Activated naive CD8-positive, alpha-beta T cell treated with anti-CD3 and anti-CD28 coated beads, Interleukin-2, amount 50 U/mL, for 24 hours (primary cell): Measurements from ENCODE around the gene CACNA1C.

Experiments
- ATAC-seq: fragments of 150-1000 bp; cut with Tn5 transposase; one replicate; pipeline ENCODE4 v1.10.0; 2021
- DNase-seq: peaks from one replicate; pipeline ENCODE4 v3.0.0; 2021
- H3K27ac Mint-ChIP-seq: one replicate; pipeline ENCODE4 v1.8.0; 2021; ENCODE audit warnings: mild to moderate bottlenecking, mixed read lengths
- H3K27me3 Mint-ChIP-seq: one replicate; pipeline ENCODE4 v1.8.0; 2021; ENCODE audit warnings: mixed read lengths
- H3K36me3 Mint-ChIP-seq: one replicate; pipeline ENCODE4 v1.8.0; 2021; ENCODE audit warnings: low read depth, mixed read lengths
- H3K4me1 Mint-ChIP-seq: one replicate; pipeline ENCODE4 v1.8.0; 2021; ENCODE audit warnings: mixed read lengths
- H3K4me3 Mint-ChIP-seq: one replicate; pipeline ENCODE4 v1.8.0; 2021; ENCODE audit warnings: mild to moderate bottlenecking, moderate library complexity, mixed read lengths
- H3K9me3 Mint-ChIP-seq: one replicate; pipeline ENCODE4 v1.8.0; 2021; ENCODE audit warnings: mixed read lengths

The CACNA1C gene

DNA sequence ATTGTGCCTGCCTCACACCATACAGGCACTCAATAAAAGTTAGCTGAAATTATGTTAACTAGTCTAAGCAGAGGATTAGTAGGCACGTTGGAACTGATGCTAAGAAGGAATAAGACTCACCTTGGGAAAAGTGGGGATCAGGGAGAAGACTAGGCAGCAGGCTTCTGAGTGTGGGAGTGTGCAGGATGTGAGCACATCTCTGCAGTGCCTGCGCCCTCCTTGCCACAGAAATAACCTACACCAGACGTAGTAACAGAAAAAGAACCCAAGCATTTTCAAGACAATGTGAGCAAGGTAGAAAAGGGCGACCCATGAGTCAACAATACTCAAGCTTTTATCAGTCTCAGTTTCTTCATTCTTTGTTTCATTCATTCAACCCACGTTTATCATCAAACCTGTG lies 113.9 kb downstream of the CACNA1C start:
- Mint-ChIP-seq H3K4me1 (no peaks in the 10 kb centered on the region), H3K27me3 (peaks cover 11% of the 10 kb centered on the region), H3K9me3 (peaks cover 31% of the 10 kb centered on the region), H3K4me3 (no peak overlapping the region), H3K36me3 (no peaks in the 10 kb centered on the region), H3K27ac (no peak overlapping the region)
- ATAC-seq (no peak), DNase-seq (no peak)

GRCh38 chr12:2167231-2167630 lies 114.4 kb downstream of the CACNA1C start:
- Mint-ChIP-seq H3K9me3 (peaks cover 31% of the 10 kb centered on the region), H3K27me3 (peaks cover 11% of the 10 kb centered on the region), H3K4me3 (no peak overlapping the region), H3K36me3 (no peaks in the 10 kb centered on the region), H3K4me1 (no peaks in the 10 kb centered on the region), H3K27ac (no peak overlapping the region)
- ATAC-seq = no peak
- no peak for DNase-seq

DNA sequence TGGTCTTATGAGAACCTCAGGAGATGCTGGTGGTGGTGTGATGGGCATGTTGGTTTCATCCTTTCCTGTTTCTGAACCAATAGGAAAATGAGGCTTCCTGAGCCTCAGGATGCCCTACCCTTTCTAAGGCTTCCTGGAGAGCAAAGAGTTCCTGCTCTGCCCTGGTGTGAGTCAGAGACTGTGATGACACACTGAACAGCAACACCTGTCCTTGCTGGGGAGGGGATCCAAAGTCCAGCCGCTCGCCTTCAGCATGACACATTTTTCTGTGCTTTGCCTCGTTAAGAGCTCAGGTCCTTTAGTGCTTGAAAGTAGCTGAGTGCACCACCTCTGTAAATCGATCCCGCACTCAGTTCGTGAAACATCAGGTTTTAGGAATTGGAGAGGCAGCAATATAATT lies 116.0 kb downstream of the CACNA1C start:
- no peaks in the 10 kb centered on the region for H3K36me3 Mint-ChIP-seq
- ATAC-seq (no peak), DNase-seq (no peak)
- H3K27ac Mint-ChIP-seq = no peak overlapping the region
- H3K27me3 Mint-ChIP-seq = peaks cover 12% of the 10 kb centered on the region
- H3K4me3 Mint-ChIP-seq = no peak overlapping the region
- no peaks in the 10 kb centered on the region for H3K4me1 Mint-ChIP-seq
- H3K9me3 Mint-ChIP-seq = peaks cover 31% of the 10 kb centered on the region

- no peak overlapping the region for H3K4me3 Mint-ChIP-seq
- peaks cover 31% of the 10 kb centered on the region for H3K9me3 Mint-ChIP-seq
- no peaks in the 10 kb centered on the region for H3K4me1 Mint-ChIP-seq
- DNase-seq = no peak
- no peak for ATAC-seq
- H3K27ac Mint-ChIP-seq = no peak overlapping the region
- H3K36me3 Mint-ChIP-seq = no peaks in the 10 kb centered on the region
- peaks cover 8% of the 10 kb centered on the region for H3K27me3 Mint-ChIP-seq
Observed at GRCh38 chr12:2169489-2169888, 116.7 kb downstream of the CACNA1C start.

DNA sequence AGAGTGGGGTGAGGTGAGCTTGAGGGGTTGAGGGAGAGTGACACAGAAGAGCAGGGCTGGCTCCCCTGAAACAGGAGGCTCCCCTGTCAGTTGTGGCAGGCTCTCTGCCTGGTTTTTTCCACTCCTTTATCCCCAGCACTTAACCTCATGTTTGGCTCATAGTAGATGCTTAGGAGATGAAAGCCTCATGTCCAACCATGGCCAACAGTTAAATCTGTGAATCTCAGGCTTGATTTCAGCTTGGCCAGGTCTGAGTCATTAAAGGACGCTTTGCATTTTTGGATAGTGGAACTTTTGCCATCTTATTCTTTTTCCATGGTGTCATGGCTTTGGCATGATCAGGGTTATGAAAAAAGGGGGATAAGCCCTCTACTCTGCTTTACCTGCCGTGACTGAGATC lies 117.2 kb downstream of the CACNA1C start:
- DNase-seq (no peak), ATAC-seq (no peak)
- Mint-ChIP-seq H3K36me3 (no peaks in the 10 kb centered on the region), H3K27me3 (peaks cover 8% of the 10 kb centered on the region), H3K9me3 (peaks cover 31% of the 10 kb centered on the region), H3K27ac (no peak overlapping the region), H3K4me3 (no peak overlapping the region), H3K4me1 (no peaks in the 10 kb centered on the region)

DNA sequence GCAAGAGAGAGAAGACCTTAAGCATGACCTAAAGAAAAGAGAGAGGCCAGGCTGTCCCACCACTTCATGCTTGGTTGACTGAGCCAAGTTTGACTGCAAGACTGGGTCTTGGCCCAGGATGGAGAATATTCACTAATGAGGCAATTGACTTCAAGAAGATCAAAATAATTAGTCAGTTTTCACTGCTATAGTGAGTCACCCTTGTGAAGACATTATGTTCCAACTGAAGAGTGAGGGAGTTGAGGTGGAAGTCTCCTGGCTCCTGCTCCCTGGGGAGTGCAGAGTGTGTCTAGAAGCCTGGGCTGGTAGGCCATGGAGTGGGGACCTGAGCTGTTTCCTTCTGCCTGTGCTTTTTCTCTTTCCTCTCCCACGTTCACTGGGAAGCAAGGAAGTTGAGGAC lies 117.6 kb downstream of the CACNA1C start:
- H3K4me1 Mint-ChIP-seq = no peaks in the 10 kb centered on the region
- no peaks in the 10 kb centered on the region for H3K36me3 Mint-ChIP-seq
- H3K27me3 Mint-ChIP-seq = peaks cover 8% of the 10 kb centered on the region
- DNase-seq = no peak
- H3K9me3 Mint-ChIP-seq = peaks cover 30% of the 10 kb centered on the region
- H3K4me3 Mint-ChIP-seq = no peak overlapping the region
- H3K27ac Mint-ChIP-seq = no peak overlapping the region
- no peak for ATAC-seq

GRCh38 chr12:2171672-2172426 lies 119.1 kb downstream of the CACNA1C start:
- H3K9me3 Mint-ChIP-seq = peaks cover 16% of the 10 kb centered on the region
- ATAC-seq (no peak), DNase-seq (no peak)
- H3K36me3 Mint-ChIP-seq = no peaks in the 10 kb centered on the region
- H3K4me3 Mint-ChIP-seq = no peak overlapping the region
- H3K4me1 Mint-ChIP-seq = no peaks in the 10 kb centered on the region
- H3K27me3 Mint-ChIP-seq = peaks cover 5% of the 10 kb centered on the region
- H3K27ac Mint-ChIP-seq = no peak overlapping the region

- DNase-seq (no peak), ATAC-seq (no peak)
- no peaks in the 10 kb centered on the region for H3K4me1 Mint-ChIP-seq
- H3K27ac Mint-ChIP-seq = no peak overlapping the region
- no peaks in the 10 kb centered on the region for H3K36me3 Mint-ChIP-seq
- peaks cover 8% of the 10 kb centered on the region for H3K9me3 Mint-ChIP-seq
- H3K4me3 Mint-ChIP-seq = no peak overlapping the region
- peaks cover 5% of the 10 kb centered on the region for H3K27me3 Mint-ChIP-seq
Observed at GRCh38 chr12:2172491-2173214, 119.9 kb downstream of the CACNA1C start.

GRCh38 chr12:2173971-2174370 lies 121.2 kb downstream of the CACNA1C start:
- ATAC-seq (no peak), DNase-seq (no peak)
- Mint-ChIP-seq H3K36me3 (no peaks in the 10 kb centered on the region), H3K27ac (no peak overlapping the region), H3K9me3 (no peaks in the 10 kb centered on the region), H3K4me1 (no peaks in the 10 kb centered on the region), H3K4me3 (no peak overlapping the region), H3K27me3 (peaks cover 8% of the 10 kb centered on the region)

GRCh38 chr12:2177003-2177402 lies 124.2 kb downstream of the CACNA1C start:
- peaks cover 7% of the 10 kb centered on the region for H3K27me3 Mint-ChIP-seq
- H3K4me1 Mint-ChIP-seq = no peaks in the 10 kb centered on the region
- ATAC-seq (no peak), DNase-seq (no peak)
- H3K9me3 Mint-ChIP-seq = no peaks in the 10 kb centered on the region
- H3K36me3 Mint-ChIP-seq = no peaks in the 10 kb centered on the region
- H3K27ac Mint-ChIP-seq = no peak overlapping the region
- H3K4me3 Mint-ChIP-seq = no peak overlapping the region

GRCh38 chr12:2177751-2178150 lies 125.0 kb downstream of the CACNA1C start:
- Mint-ChIP-seq H3K36me3 (no peaks in the 10 kb centered on the region), H3K27ac (no peak overlapping the region), H3K27me3 (peaks cover 4% of the 10 kb centered on the region), H3K4me1 (no peaks in the 10 kb centered on the region), H3K9me3 (no peaks in the 10 kb centered on the region), H3K4me3 (no peak overlapping the region)
- ATAC-seq = no peak
- DNase-seq = no peak

- H3K4me1 Mint-ChIP-seq = no peaks in the 10 kb centered on the region
- no peaks in the 10 kb centered on the region for H3K36me3 Mint-ChIP-seq
Observed at GRCh38 chr12:2179058-2179457, 126.3 kb downstream of the CACNA1C start.

DNA sequence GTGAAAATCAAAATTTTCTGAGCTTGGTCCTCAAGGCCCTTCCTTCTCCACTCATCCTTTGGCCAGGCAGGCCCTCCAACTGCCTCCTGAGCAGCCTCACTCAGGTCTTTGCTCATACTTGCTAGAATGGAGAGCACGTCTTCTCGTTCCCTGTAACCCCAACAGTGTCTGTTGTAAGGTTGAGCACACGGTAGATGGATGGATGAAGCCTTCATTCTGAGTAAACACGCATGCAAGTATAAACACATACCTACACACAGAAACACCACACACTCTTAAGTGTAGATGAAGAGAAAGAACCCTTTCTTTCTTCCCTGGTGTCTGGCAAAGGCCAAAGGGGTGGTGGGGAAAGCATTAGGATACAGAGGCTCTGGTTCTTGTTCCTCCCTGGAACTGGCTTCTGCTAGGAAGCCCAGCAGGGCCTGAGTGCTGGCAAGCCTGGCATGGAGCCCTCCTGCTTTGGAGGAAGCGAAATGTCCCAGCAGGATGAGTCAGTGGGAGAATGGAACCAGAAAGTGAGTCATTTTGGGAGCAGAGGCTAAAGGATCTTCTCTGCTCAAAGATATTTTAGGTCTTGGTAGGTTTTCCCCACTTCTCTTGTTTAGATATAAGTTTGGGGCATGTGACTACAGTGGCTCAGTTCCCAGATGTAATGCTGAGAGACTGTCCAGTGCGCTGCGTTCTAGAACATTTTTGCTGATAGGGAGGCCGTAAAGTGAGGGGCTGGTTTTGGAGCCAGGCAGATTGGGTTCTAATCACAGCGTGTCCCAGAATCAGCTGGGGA lies 127.4 kb downstream of the CACNA1C start:
- Mint-ChIP-seq H3K4me3 (no peak overlapping the region), H3K4me1 (peaks cover 2% of the 10 kb centered on the region), H3K9me3 (no peaks in the 10 kb centered on the region), H3K27me3 (peaks cover 14% of the 10 kb centered on the region), H3K36me3 (no peaks in the 10 kb centered on the region), H3K27ac (no peak overlapping the region)
- ATAC-seq (no peak), DNase-seq (no peak)

More at GRCh38 chr12:2179058-2179457, 126.3 kb downstream of the CACNA1C start:
- no peak overlapping the region for H3K27ac Mint-ChIP-seq
- peaks cover 9% of the 10 kb centered on the region for H3K27me3 Mint-ChIP-seq
- no peak overlapping the region for H3K4me3 Mint-ChIP-seq
- ATAC-seq = no peak
- no peaks in the 10 kb centered on the region for H3K9me3 Mint-ChIP-seq
- no peak for DNase-seq

DNA sequence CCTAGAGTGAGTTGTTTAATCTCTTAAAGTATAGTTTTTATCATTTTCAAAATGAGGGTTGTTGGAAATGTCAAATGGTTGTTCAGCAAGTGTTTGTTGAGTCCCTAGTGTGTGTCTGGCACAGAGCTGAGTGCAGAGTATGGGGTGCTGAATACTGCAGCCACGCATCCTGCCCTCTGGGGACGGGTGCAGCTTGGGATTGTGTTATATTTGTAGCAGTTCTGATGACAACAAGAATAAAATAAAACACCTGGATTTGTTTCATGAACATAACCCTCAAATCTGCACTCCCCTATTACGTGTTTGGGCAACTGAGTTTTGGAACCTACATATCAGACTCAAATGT lies 127.9 kb downstream of the CACNA1C start:
- no peak overlapping the region for H3K27ac Mint-ChIP-seq
- no peaks in the 10 kb centered on the region for H3K36me3 Mint-ChIP-seq
- peaks cover 2% of the 10 kb centered on the region for H3K4me1 Mint-ChIP-seq
- no peak for DNase-seq
- peaks cover 14% of the 10 kb centered on the region for H3K27me3 Mint-ChIP-seq
- no peak for ATAC-seq
- H3K4me3 Mint-ChIP-seq = no peak overlapping the region
- no peaks in the 10 kb centered on the region for H3K9me3 Mint-ChIP-seq
